GM19463 (cell line): ENCODE results near the gene NME2.
"Not testable (repeated sequence)": the region's sequence is repeated elsewhere in the genome, so short reads cannot be mapped to it uniquely, and the experiment has no call there.

Source experiments
- ATAC-seq: cut with Tn5 transposase; IDR thresholded peaks from one replicate; pipeline ENCODE4 v1.9.1; 2021; ENCODE audit warnings: mild to moderate bottlenecking, moderate library complexity; ENCODE audit not compliant: unreplicated experiment

The NME2 gene

GRCh38 chr17:51152766-51153209, 13.4 kb upstream of the NME2 start:
- ATAC-seq: no peak

GRCh38 chr17:51153210-51154072, 12.8 kb upstream of the NME2 start, which contains the start of gene NME1:
NME1 (plus strand) TSS chr17:51153559; CDS start chr17:51155655, 2,096 bp downstream.
- ATAC-seq: peak; percentile 78

DNA sequence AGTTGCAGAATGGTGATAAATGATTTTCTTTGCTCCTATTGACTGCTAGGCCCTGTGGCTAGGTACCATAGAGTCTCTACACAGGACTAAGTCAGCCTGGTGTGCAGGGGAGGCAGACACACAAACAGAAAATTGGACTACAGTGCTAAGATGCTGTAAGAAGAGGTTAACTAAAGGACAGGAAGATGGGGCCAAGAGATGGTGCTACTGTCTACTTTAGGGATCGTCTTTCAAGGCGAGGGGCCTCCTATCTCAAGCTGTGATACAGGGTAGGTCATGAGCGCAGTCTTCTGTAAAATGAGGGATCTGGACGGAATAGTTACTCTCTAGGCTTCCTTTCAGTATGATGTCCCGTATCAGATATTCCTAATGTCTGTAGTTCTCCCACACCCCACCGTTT, 12.0 kb upstream of the NME2 start:
- ATAC-seq: no peak

DNA sequence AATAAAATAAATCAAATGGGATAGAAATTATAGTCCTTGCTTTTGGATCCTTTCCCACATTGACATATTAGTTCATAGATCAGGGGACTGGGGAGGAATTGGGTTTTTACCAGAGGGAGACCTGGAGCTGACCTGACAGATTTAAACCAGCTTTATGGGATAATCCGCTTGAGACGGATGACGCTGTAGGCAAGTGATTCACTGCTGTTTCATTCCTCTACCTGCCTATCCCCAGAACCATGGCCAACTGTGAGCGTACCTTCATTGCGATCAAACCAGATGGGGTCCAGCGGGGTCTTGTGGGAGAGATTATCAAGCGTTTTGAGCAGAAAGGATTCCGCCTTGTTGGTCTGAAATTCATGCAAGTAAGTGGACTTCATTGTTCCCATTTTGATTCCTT, 10.8 kb upstream of the NME2 start:
- ATAC-seq: no peak

GRCh38 chr17:51159604-51160003, 6.6 kb upstream of the NME2 start:
- ATAC-seq: no peak

DNA sequence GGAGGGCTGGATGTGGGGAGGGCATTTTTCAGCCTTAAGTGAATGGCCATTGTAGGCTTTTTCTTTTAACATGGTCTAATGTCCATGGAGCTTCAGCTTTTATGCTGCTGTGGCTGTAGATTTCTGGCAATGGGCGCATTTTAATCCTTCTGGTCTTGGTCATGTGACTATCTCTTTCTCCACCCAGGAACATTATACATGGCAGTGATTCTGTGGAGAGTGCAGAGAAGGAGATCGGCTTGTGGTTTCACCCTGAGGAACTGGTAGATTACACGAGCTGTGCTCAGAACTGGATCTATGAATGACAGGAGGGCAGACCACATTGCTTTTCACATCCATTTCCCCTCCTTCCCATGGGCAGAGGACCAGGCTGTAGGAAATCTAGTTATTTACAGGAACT, 4.7 kb upstream of the NME2 start:
- ATAC-seq: no peak

- ATAC-seq: no peak
Measured at GRCh38 chr17:51164911-51165679, 1.1 kb upstream of the NME2 start.

DNA sequence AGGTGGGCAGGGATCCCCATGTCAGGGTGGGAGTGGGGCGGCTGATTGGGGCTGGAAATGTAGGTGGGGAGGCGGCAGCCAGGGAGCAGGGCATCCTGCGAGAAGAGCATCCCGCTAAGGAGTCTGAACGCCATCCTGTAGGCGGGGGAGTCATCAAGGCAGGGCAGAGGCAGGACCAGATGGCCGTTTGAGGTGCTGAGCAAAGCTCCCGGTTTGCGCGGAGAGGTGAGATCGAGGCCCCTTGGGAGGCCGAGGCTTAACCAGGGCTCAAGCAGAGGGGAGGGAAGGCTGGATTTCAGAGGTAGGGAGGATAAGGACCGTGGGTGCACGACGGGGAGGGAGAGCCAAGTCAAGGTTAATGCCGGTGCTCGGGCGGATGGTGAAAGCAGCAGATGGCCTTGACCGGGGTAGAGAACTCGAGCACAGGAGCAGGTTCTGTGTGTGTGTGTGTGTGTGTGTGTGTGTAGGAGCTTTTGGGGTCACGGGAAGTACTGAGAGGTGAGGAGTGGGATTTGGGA, 472 bp upstream of the NME2 start:
- no peak for ATAC-seq

GRCh38 chr17:51166987-51167931, 1.0 kb downstream of the NME2 start:
- peak; percentile 56 for ATAC-seq

- ATAC-seq: no peak
Measured at GRCh38 chr17:51169340-51169739, 3.1 kb downstream of the NME2 start.

GRCh38 chr17:51170736-51171135, 4.5 kb downstream of the NME2 start:
- ATAC-seq: no peak

- not testable (repeated sequence) for ATAC-seq
Measured at GRCh38 chr17:51172030-51172429, 5.8 kb downstream of the NME2 start.

DNA sequence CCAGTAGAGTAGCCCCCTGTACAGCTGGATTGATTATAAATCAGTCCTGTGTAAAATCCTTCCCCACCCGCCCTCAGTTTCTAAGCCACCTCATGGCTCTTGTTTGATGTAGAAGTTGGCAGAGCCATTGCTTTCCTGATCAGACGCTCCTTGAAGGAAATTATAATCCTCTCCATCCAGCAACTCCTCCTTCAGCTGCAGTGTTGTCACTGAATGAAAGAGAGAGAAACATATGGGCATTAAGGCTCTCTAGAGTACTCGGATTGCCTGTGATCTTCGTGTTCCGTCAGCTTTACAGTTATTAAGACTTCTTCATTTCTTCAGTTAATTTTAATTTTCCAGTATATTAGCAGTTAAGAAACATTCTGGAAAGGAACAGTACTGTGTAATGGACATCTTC, 14.3 kb downstream of the NME2 start:
- ATAC-seq: no peak

DNA sequence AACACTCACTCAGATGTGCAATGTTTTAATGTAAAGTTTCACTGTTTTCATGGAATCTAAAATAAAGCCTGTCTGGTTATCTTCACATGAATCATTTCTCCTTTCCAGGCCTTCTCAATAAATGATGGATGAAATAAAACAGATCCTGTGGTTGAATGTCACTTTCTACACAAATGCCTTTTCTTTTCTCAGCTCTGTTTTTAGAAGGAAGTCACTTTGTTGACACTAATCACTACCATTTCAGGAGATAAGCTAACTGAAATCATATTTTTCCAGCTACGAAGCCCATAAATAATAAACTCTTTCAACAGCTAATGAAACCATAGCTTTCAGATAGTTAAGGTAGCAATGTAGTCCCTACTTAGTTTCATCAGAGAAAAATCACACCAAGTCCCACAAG, 17.9 kb downstream of the NME2 start:
- no peak for ATAC-seq

DNA sequence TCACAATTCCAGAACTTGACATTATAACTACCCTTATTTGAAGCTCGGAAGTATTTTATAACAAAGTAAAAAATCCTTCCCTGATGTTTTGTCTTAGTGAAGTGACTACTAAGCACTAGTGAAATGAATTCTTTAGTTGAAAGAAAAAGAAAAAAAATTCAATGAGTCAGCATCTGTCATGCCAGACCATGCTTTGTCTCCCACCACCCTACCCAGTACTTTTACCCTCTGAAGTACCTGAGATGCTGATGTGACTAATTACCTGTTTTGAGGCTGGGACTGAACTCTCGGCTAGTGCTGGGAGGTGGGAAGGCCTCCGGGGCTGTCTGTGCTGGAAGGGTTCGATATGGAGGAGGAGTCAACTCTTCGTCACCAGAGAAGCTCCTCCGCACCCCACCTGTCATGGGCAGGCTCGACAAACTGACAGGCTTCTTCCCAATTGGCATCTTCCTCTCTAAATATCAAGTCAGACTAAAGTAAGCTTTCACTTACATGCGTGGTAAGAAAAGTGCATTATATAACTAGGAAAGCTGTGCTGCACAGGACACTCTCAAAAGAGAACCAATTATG, 19.6 kb downstream of the NME2 start:
- ATAC-seq: no peak

DNA sequence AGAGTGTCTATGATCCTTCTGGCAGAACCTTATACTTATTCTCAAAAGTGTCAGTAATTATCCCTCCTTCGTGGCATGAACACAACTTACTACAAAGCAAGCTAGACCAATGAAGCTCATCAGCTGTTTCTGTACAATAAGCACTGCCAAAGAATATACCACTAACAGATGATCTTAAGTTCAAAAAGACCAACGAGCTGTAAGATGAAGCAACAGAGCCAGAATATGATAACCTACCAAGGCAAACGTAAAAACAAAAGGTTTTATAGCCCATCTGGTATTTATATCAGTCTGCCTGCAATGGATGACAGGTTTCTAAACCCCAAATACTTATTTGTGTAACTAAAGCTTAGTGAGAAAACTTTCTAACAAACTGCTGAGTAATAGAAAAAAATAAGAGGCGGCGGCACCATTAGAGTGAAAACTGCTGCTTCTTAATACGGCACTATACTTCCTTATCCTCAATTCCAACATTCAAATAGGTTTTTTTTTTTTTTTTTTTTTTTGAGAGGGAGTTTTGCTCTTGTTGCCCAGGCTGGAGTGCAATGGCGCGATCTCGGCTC, 22.1 kb downstream of the NME2 start:
- ATAC-seq: no peak

DNA sequence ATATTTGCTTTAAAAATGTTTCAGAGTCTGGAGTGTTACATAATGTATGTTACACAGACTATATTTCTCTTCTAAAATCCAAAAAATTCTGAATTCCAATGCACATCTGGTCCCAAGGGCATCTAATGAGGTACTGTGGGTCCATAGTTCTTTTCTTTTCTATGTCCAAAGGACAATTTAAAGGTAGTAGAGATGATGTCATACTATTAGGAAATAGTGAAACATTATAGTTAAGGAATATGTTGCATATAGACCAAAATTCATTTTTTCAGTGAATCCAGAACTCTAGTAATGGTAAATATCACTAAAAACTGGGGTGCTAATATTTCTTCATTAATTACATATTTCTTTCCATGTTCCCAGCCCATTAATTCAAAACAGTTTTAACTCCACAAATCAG, 23.0 kb downstream of the NME2 start:
- ATAC-seq: no peak

DNA sequence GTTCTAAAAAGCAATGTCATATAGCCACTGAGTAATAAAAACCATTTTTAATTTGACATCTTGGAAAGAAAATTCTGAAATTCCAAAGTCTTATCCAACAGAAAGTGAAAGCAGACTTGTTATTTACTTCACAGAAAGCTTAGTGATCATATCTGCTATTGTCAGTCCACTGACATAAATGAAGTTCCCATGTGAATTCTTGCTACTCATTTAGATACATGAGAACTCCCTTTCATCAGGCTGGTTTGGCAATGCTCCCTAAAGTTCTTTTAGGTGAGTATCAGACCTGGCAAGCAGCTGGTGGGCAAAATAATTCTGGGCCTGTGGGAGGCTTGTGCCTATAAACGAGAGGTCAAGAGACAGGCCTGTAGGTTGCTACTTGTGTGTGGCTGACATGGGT, 23.4 kb downstream of the NME2 start:
- ATAC-seq: no peak

GRCh38 chr17:51191895-51192294, 25.7 kb downstream of the NME2 start:
- no peak for ATAC-seq

DNA sequence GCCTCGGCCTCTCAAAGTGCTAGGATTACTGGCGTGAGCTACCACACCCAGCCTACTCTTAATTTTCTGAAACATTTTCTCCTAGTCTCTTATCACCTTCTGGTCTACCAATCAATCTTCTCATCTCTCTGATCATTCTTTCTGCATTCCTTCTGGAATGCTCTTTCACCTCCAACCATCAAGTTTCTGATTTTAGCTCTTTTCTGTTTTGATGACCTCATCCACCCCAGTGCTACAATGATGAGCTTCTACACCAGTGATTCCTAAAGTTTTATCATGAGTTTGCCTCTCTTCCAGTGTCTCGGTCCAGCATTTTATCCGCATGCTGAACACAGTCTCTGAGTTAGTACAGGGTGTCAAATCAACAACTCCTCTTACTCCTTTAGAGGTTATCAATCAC, 31.5 kb downstream of the NME2 start:
- no peak for ATAC-seq
